Vagina (tissue), 2 donors: Measurements from ENCODE around the gene SERPINB13.

Source experiments
- CTCF ChIP-seq, 3 experiments: fragments of 450-650 bp in 2 of 3; fragments of 200-600 bp in 1 of 3; sonication (generic) in 1 of 3; IDR thresholded peaks; one replicate each; pipeline ENCODE4 v1.5.1; 2017 to 2019; ENCODE audit warnings: antibody characterized with exemption in 3 of 3, mild to moderate bottlenecking in 2 of 3, moderate library complexity in 2 of 3
- POLR2A ChIP-seq, 2 donors: fragments of 450-650 bp; IDR thresholded peaks; one replicate each; pipeline ENCODE4 v1.6.1; 2017; ENCODE audit warnings: antibody characterized with exemption in 2 of 2, mild to moderate bottlenecking in 2 of 2, moderate library complexity in 2 of 2
- POLR2AphosphoS5 ChIP-seq, 2 donors: sonication (generic); formaldehyde crosslinking; IDR thresholded peaks; one replicate each; pipeline ENCODE4 v1.9.0; 2017; ENCODE audit warnings: antibody characterized with exemption in 2 of 2, mild to moderate bottlenecking in 2 of 2, low read depth in 1 of 2; ENCODE audit not compliant: insufficient read depth in 1 of 2

GRCh38 chr18:63592471-63592870 lies 5.3 kb downstream of the SERPINB13 start:
- no peak for TF ChIP-seq CTCF (IDR thresholded peaks at IDR 0.05)
- TF ChIP-seq POLR2A (IDR thresholded peaks at IDR 0.05): no peak
- no peak for TF ChIP-seq POLR2AphosphoS5 (IDR thresholded peaks at IDR 0.05; ENCODE audit: insufficient read depth in 1 of 2, low read depth in 1 of 2)
